HG02970 (cell line): ENCODE results near the gene COLEC12.

Experiments used
- ATAC-seq: cut with Tn5 transposase; IDR thresholded peaks from one replicate; pipeline ENCODE4 v1.9.1; 2021; ENCODE audit warnings: mild to moderate bottlenecking, moderate library complexity, moderate number of reproducible peaks; ENCODE audit not compliant: unreplicated experiment, low FRiP score

The COLEC12 gene

DNA sequence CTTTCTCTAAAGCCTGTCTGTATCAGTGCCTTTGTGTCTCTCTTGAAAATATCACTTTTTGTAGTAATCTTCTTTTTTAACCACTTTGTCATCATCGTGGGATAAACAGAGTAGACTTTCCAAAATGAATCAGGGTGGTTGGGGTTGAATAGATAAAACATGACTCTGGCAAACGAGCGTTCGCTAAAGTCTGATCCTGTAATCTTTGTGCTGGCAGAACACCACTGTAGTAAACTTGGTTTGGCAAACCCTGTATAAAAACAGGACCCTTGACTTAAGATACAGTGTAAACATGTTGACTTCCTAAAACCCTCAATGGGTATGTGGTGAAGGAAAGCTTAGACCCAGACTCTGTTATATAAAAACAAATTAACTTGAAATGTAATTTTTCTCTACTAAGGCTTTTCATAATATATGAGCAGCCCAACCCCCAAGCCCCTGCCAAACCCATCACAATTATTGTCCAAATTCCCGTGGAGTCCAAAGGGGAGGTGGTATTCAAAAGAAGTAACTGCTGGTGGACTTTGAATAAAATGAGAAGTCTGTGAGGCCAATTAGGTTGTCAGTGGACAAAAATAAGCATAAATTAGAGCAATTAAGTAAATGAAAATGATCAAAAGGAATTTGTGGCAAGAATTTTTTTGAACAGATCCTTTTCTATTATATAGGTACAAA, 52.2 kb downstream of the COLEC12 start:
- ATAC-seq: no peak

DNA sequence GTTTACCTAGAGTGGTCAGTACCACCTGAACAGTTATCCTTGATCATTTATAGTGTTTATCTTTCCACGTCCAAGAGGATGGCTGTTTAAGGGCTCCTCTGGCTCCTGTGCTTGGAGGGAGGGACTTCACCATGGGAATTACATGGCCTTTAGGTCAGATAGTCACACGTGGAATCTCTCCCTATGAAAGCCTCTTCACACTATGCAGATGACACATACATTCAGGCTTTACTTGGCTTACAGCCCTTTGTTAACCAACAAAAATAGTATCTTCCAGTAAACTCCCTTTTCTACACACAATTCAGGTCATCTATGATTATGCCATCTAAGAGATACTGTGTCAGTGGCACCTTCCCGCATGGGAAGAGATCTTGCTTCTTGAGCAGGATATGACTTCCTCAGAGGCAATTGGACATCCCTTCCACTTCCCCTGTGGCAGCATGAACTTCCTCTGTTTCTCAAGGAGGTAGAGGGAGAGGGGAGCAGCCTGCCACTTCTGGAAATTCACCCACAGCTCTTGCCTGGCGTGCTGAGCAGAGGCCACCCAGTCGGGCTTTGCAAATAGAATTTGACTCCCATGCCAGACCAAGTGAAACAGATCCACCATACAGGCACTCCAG, 53.5 kb downstream of the COLEC12 start:
- no peak for ATAC-seq

DNA sequence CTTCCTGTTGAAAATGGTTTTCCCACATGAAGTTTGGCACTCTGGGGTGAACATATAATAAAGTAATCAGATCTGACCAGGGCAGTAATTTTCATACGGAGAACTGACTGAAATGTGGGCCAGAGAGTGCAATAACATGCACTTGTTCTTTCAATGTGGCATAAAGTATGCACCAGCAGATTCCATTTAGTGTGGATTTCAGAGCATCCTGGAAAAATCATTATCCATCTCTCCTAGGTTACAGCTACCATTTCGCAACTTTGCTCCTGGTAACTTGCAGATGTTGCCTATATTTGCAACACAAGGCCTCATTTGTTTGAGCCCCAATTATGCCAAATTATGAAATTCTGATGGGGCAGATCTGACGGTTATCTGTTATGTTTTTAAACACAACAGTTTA, 55.4 kb downstream of the COLEC12 start:
- ATAC-seq: no peak

DNA sequence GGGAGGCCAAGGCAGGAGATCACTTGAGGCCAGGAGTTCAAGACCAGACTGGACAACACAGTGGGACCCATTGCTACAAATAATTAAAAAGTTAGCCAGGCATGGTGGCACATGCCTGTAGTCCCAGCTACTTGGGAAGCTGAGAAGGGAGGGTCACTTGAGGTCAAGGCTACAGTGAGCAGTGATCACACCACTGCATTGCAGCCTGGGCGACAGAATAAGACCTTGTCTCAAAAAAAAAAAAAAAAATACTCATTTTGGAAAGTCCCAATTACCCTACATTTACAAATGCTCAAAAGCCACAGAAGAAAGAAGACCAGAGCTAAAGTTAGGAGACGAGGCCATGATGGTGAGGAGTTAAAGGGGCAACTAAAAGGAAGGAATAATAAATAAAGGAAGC, 61.9 kb downstream of the COLEC12 start:
- no peak for ATAC-seq

DNA sequence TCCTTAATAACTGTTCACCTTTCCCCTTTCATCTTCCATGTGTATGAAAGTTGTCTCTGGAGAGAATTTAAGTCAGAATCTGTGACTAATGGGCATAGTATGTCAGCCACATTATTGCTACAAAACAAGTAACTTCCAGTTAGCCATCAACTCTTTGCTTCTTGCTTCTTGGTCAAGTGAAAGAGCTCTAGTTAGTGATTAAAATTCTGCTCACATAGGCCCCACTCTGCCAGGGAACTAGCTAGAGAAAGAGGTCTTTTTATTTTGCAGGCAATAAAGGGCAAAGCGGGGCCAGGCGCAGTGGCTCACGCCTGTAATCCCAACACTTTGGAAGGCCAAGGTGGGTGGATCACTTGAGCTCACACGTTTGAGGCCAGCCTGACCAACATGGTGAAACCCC, 64.6 kb downstream of the COLEC12 start:
- no peak for ATAC-seq

DNA sequence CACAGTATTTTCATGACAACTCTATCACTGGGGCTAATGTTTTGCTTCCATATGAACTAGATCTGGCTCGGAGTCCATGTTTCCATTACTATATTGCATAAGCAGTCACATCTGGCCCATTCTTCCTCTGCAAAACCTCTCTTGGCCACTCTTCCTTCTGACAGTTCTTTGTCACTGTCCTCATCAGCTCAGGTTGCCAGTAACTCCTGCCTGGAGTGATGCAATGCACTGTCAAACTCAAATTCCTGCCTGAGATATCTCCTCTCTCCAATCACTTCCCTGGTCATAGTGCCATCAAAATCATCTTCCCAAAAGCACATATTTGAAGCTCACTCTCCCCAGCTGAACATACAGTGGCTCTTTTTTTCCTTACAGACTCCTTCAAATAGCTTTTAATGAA, 66.1 kb downstream of the COLEC12 start:
- ATAC-seq: no peak

DNA sequence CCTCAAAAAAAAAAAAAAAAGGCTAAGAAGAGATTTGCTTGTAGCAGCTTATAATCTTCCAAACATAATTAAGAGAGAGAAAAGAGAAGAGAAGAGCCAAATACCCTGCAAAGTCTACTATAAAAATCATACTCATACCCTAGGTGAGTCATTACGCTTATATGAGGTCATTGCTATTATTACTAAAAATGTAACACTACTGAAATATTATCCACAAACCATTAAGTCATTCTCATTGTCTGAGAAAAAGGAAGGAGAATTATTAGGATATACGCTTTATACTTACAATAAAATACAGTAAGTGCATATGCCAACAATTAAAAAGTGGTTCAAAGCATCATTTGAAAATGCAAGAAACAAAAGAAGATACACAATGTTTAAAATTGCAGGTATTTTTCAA, 66.5 kb downstream of the COLEC12 start:
- ATAC-seq: no peak

DNA sequence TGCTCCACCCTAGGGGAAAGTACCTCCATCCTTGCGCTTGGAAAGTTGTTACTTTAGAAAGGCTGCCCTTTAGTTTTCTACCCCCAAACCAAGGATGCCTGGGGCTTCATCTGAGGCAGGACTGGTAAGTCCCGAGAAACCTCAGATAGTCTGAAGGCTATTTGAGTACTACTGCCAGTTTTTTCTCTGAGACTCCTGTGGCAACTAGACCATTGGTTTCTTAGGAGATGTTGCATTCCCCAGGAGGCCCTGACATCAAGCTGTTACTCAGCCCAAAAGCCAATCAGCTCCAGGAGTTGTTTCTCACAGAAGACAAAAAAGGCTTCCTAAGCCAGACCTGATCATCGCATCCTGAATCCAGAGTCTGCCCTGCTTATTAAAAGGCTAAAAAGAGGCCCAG, 67.2 kb downstream of the COLEC12 start:
- ATAC-seq: no peak

DNA sequence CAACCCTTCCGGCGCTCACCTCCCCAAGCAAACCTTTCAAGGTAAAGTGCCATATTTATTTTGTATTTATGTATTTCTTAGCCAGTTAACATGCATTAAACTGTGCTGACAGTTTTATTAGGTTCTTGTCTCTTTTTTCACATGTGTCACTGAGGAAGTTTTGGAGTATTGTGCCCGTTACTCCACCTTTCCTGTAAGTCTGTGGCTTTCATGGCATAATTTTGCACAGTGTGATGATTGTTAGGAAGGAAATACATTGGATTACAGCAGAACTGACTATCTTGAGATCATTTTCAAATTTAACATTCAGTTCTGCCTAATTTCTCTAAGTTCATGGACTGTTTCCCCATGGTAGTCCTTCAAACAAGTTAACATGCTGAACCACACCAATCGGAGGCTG, 67.7 kb downstream of the COLEC12 start:
- no peak for ATAC-seq

DNA sequence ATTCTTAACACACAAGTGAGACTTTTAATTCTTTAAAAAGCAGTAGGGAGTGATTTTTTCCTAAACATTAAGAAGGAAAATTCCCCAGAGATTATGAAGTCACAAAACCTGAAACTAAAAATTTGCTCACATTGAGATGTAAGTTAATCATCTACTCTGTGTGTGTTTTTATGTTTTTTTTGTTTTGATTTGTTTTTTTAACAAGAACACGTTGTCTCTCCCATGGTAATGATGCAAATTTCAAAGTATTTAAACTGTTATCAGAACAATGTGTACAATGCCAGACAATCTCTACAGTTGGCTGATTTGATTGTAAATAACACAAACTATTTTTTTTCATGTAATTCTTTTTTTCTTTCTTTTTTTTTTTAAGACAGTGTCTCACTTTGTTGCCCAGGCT, 71.5 kb downstream of the COLEC12 start:
- no peak for ATAC-seq

DNA sequence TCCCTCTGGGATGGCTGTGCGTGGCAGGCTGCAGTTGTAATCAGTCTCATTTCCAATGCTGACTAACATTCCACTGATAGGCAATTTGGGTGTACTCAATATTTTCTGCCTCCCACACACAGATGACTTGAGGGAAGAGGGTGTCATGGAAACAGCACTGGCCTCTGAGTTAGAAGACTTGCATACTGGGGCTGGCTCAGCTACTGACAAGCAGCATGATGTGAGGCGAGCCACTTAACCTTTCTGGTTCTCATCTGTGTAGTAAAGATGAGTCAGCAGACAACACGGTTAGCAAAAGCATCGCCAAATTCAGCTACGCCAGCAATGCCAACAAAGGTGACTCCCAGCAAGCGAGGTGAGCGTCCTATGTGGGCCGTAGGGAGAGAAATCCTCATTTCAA, 73.5 kb downstream of the COLEC12 start:
- no peak for ATAC-seq

DNA sequence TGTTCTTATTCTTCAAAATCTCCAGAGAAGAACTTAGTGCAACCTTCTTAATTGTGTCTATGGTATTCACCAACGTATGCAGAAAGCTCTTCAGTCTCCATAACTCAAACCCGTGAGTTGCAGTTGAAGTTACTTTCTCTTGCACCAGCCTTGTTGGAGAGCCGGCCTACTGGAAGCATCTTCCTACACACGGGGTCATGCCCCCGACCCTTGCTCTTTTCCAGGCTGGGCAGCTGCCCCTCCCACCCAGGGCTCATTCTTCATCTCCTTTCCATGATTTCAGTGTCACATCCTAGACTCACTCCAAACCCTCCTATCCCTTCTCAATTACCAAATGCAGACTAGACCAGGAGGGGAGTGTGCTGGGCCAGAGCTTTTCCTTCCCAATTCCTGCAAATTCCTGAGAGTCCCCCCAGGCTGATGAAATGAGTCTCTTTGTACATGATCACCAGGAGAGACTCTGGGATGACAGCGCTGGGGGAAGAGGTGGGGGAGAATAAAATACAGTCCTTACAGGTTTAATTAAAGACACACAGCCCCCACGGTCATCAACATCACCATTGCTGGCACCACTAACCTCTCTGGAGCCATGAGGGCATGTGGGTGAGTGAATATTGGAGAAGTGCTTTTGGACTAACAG, 75.3 kb downstream of the COLEC12 start:
- no peak for ATAC-seq

DNA sequence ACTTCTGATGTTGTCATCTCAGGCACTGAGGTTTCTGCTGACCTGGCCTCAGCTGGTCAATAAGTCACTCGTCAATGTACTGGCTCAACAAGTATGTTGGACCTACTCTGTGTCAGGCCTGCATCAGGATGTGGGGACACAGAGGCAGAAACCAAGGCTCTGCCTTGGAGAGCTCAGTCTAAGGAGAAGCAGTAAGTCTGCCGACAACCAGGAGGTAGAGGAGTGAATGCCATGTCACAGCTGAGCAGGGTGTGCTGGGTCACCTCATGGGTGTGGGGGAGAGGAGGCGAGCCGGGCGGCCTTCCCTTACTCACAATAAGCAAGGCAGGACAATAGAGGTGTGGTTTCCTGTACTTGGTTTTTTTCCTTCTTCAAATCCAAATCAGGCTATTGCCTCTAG, 75.8 kb downstream of the COLEC12 start:
- ATAC-seq: no peak

DNA sequence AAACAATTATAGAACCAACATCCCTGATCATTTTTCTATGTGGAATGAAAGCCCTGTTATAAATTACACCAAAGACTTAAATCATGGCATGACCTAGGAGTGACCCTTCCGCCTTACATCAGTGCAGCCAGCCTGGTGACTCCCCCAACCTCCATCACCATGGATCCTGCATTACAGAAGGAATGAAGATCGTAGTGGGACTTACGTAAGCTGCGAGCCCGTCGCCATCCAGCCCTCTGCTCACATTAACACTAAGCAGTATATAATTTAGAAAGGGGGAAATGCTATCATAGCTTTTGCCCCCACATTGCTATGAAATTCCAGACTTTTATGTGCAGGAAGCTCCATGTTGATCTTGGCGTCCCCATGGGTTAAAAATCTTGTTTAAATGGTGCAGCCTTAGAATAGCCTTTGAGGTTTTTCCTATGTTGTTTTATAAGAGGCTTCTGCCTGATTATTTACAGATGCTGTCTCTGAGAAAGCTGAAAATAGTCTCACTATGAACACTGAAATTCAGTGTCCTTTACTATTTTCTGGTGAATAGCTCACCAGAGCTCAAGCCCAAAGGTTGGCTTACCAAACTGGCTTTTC, 76.3 kb downstream of the COLEC12 start:
- ATAC-seq: no peak

DNA sequence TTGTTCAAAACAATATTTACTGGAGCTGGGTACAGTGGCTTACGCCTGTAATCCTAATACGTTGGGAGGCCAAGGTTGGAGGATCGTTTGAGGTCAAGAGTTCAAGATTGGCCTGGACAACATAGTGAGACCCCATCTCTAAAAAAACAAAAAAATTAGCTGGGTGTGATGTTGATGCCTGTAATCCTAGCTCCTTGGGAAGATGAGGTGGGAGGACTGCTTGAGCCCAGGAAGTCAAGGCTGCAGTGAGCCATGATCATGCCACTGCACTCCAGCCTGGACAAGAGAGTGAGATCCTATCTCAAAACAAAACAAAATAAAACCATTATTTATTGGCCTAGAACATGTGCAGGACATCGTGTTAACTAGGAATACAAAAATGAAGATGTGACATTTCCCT, 77.5 kb downstream of the COLEC12 start:
- ATAC-seq: no peak

DNA sequence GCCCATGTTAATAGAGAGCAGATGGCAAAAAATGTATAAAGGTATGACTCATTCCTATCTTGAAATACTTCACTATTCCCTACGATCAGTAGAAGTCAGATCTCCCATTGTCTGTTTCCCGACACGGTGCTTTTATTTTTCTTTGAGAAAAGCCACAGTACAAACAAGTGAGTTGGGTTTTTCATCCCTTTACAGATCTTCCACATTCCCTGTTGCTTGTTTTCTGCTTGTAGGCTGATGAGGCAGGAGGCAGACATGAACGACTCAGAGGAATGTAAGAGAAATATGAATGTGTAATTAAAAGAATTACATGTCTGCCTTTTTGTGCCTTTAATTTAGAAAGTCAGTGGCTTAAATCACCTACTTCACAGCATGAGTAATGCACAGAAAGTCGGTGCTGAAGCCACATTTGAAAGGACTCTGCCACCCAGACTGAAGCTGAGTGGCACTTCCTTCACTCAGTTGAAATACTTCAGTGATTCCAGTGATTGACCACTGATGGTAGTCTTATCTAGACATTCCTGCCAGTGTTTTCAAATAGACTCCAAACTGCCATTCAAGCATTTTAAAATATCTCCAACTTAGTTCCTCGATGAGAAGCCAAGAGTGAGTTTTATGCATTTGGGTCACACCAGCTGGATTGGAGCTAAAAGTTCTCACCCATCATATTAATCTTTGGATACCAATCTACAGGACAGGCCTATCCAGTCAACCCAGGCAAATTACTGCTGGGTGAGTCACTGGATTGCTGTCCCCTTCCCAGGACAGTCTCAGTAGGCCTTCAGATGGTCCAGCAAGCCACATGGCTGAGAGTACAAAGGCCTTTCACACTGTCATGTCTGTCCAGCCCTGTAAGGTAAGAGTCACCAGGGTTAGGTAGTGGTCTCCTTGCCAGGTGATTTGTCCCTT, 79.0 kb downstream of the COLEC12 start:
- ATAC-seq: no peak

DNA sequence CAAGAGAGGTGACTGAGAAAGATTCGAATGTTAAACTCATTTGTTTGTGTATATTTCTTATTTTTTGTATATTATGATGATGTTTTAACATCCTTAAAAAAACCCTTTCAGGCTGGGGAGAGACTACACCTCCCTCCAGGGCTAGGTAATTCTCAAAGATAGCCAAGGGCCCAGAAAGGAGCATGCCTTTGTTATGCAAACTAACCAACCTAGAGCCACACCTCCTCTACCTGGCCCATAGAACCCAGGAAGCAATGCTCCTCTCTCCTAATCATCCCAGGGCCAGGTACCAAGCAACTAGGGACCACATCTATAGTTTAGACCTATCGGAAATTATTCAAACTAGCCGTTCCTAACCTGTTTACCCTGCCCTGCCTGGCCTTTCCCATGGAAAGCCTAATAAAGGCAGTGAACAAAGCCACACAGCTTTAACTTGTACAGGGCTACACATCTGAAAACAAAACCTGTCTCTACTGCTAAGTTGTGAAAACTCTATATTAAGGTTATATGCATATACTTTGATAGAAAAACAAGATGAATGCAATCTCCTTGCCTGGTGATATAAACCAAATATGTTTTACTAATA, 79.7 kb downstream of the COLEC12 start:
- ATAC-seq: no peak

DNA sequence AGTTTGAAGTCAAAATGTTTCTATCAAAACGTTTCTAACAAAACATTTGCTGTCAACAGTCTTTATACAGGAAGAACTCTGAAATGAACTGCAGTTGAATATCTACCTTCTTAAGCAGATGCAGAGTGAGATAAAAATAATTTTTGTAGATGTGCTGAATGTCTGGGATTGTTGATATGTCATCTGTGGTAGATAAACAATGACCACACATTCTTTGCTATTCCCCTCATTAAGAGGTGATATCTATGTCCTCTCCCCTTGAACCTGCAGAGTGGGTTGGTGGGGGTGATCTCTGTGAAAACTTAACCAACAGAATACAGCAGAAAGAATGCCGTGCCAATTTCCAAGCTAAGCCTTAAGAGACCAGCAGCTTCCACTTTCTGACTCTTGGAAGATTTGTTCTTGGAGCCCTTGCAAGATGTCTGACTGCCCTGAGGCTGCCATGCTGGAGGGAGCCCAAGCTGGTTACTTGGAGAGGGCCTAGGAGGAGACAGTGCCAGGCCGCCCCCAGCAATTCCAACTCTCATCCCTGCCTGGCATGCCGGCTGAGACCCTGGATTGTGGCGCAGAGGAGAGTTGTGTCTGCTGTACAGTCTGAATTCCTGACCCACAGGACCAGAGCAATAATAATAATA, 80.8 kb downstream of the COLEC12 start:
- ATAC-seq: no peak

DNA sequence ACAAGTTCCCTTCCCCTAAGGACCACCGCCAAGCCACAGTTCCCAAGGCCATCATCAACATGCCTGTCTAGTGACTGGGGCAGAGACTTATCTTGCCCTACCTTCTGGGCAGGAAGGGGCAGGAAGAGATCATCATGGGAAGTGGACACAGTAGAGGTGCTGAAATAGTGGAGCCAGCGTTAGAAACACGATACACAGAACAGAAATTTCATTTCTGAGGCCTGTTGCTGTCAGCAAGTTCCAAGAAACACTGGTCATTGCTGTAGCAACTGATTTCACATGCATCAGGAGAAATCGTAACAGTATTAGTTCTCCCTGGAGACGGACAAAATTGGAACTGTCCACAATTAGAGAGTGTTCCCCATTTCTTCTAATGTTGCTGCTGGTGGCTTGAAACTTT, 83.0 kb downstream of the COLEC12 start:
- no peak for ATAC-seq

DNA sequence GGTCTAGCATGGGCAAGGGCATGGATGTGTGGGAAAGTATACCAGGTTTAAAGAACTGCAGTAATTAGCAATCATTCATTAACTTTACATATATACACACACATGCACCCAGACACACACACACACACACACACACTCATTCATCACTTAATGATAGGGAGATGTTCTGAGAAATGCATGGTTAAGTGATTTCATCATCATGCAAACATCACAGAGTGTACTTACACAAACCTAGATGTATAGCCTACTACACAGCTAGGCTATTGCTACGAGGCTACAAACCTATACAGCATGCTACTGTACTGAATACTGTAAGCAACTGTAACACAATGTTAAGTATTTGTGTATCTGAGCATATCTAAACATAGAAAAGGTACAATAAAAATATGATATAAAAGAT, 83.6 kb downstream of the COLEC12 start:
- no peak for ATAC-seq
